K562 (cell line): Measurements from ENCODE around the gene LYZL6. TPM values are rescaled to one million over a fixed set of nuclear protein-coding genes. Genes with fewer than 3 reads are reported as not detected.

Experiments
- ATAC-seq: fragments of 200-7000 bp; cut with Tn5 transposase; 3 replicates; pipeline ENCODE4 v1.9.1; 2020; ENCODE audit warnings: moderate library complexity
- BruUV-seq: library from RNA; stranded (reverse); fragments of 400-500 nt; replicated peaks from 2 replicates; lab custom pipeline; 2021; lab: Mats Ljungman, UMichigan
- CTCF ChIA-PET: fragments of 300-600 bp; formaldehyde crosslinking; extraction: SDS; loops from one replicate; lab custom pipeline; 2021; ENCODE audit warnings: low intra/inter-chr PET ratio; lab: Yijun Ruan, JAX
- POLR2A ChIA-PET: fragments of 300-600, 350-650 bp; sonication (Branson Sonifier 250); formaldehyde crosslinking; extraction: SDS; loops from one replicate; lab custom pipeline; 2021; ENCODE audit warnings: antibody characterized with exemption, inconsistent platforms; lab: Yijun Ruan, JAX
- DNase-seq, 4 experiments: peaks; one replicate each; pipeline versions ENCODE4 v3.0.0 to v3.0.0-alpha.2; 2011 to 2018; ENCODE audit warnings: low spot score in 3 of 4, mixed read lengths in 3 of 4; ENCODE audit errors: extremely low read depth in 1 of 4
- FAIRE-seq: peaks from 2 replicates; lab custom pipeline; 2011; peaks lifted over from hg19 to GRCh38; lab: Jason Lieb, UNC
- H2AFZ ChIP-seq: 2 replicates; pipeline ENCODE4 v1.6.0; 2011; ENCODE audit warnings: low read depth, low read length, control low read depth, inconsistent platforms
- H3K27ac ChIP-seq: fragments of 200-600 bp; 3 replicates; pipeline ENCODE4 v1.8.0; 2011; ENCODE audit warnings: low read depth, mild to moderate bottlenecking, control low read depth, inconsistent platforms, low read length, moderate library complexity, mixed read lengths; ENCODE audit errors: extremely low read depth
- H3K27me3 ChIP-seq, 2 experiments: fragments of 300-600 bp in 1 of 2; 2 replicates in 1 of 2; 3 replicates in 1 of 2; pipeline versions ENCODE4 v1.6.0 to v1.8.0; 2011; ENCODE audit warnings: inconsistent platforms in 2 of 2, low read length in 2 of 2, mild to moderate bottlenecking in 1 of 2, mixed read lengths in 1 of 2, moderate library complexity in 1 of 2; ENCODE audit not compliant: control insufficient read depth in 2 of 2, insufficient read depth in 2 of 2
- H3K36me3 ChIP-seq: fragments of 300-600 bp; 3 replicates; pipeline ENCODE4 v1.8.0; 2011; ENCODE audit warnings: mild to moderate bottlenecking, low read length, inconsistent platforms; ENCODE audit not compliant: control insufficient read depth, insufficient read depth
- H3K4me1 ChIP-seq, 2 experiments: fragments of 200-600 bp in 1 of 2; replicated peaks in 1 of 2; 2 replicates in 1 of 2; 3 replicates in 1 of 2; pipeline versions ENCODE4 v1.5.1 to v1.8.0; 2011; ENCODE audit warnings: inconsistent platforms in 2 of 2, low read length in 2 of 2, mild to moderate bottlenecking in 1 of 2, mixed read lengths in 1 of 2, moderate library complexity in 1 of 2; ENCODE audit not compliant: control insufficient read depth in 2 of 2, insufficient read depth in 2 of 2
- H3K4me2 ChIP-seq: 2 replicates; pipeline ENCODE4 v1.6.1; 2011; ENCODE audit warnings: low read length, control low read depth, inconsistent platforms, mixed read lengths; ENCODE audit not compliant: insufficient read depth
- H3K4me3 ChIP-seq: fragments of 200-600 bp; sonication (generic), shearing (Covaris generic); 2 replicates; pipeline ENCODE4 v1.5.1; 2016; ENCODE audit warnings: control low read depth, inconsistent platforms
- H3K79me2 ChIP-seq: fragments of 200-600 bp; 3 replicates; pipeline ENCODE4 v1.8.0; 2011; ENCODE audit warnings: low read length, inconsistent platforms; ENCODE audit not compliant: control insufficient read depth, insufficient read depth
- H3K9ac ChIP-seq, 2 experiments: 2 replicates each; pipeline versions ENCODE4 v1.6.0 to v1.6.1; 2011; ENCODE audit warnings: low read depth in 2 of 2, low read length in 2 of 2, control low read depth in 1 of 2, inconsistent platforms in 1 of 2, mild to moderate bottlenecking in 1 of 2, mixed read lengths in 1 of 2; ENCODE audit not compliant: insufficient read depth in 1 of 2
- H3K9me1 ChIP-seq: one replicate; pipeline ENCODE4 v1.6.0; 2011; ENCODE audit warnings: inconsistent platforms, mild to moderate bottlenecking, low read length, moderate library complexity; ENCODE audit not compliant: control insufficient read depth, insufficient read depth
- H3K9me3 ChIP-seq: replicated peaks from 2 replicates; pipeline ENCODE4 v1.5.1; 2011; ENCODE audit warnings: low read depth, low read length, inconsistent platforms; ENCODE audit not compliant: control insufficient read depth, insufficient read depth
- H4K20me1 ChIP-seq: replicated peaks from 2 replicates; pipeline ENCODE4 v1.6.1; 2011; ENCODE audit warnings: low read length, inconsistent platforms, mixed read lengths; ENCODE audit not compliant: control insufficient read depth, insufficient read depth
- PRDM10 ChIP-seq: fragments of 450-650 bp; IDR thresholded peaks from 2 replicates; pipeline ENCODE4 v1.6.1; 2018; ENCODE audit not compliant: partially characterized antibody
- RAD51 ChIP-seq: fragments of 450-650 bp; IDR thresholded peaks from 2 replicates; pipeline ENCODE4 v1.7.1; 2016; ENCODE audit warnings: low read depth, mild to moderate bottlenecking, borderline replicate concordance
- SIRT6 ChIP-seq: IDR thresholded peaks from one replicate; pipeline ENCODE4 v1.6.1; 2012; ENCODE audit warnings: low read depth, mild to moderate bottlenecking, control low read depth, inconsistent platforms, low read length, moderate library complexity
- WGBS: fragments of 100-300 bp; shearing (Covaris generic); methylation state at CpG from one replicate; pipeline ENCODE4 v1.1.6; 2016; ENCODE audit warnings: low coverage, mixed read lengths; ENCODE audit not compliant: insufficient coverage; ENCODE audit errors: missing lambda C conversion rate; 5-methylcytosine and 5-hydroxymethylcytosine counted together
- in situ Hi-C: fragments of 300-500 bp; cut with MboI; formaldehyde crosslinking; loops from 4 replicates; pipeline ENCODE4 v1.15.0; 2018; ENCODE audit warnings: inconsistent platforms, mixed read lengths
- intact Hi-C: fragments of 100-400 bp; cut with micrococcal nuclease; formaldehyde crosslinking; loops from 2 replicates; pipeline ENCODE4 v1.14.2; 2022
- polyA plus RNA-seq, 8 experiments: library from polyadenylated mRNA; depleted of rRNA in 4 of 8; stranded (reverse) in 5 of 8; unstranded in 3 of 8; fragments of >200 nt; fragmentation: Nextera tagmentation in 2 of 8; fragmentation: Illumina TruSeq in 1 of 8; extraction: Ambion mirVana in 2 of 8; extraction: Trizol in 1 of 8; gene quantifications; 2 replicates each; pipeline versions ENCODE4 v1.2.1 to v1.2.3, GENCODE V29; 2011 to 2014; ENCODE audit warnings: inconsistent platforms in 1 of 8, missing spikeins in 1 of 8
- total RNA-seq, 7 experiments: library from RNA; depleted of rRNA in 6 of 7; stranded (reverse); fragments of >200 nt in 6 of 7; fragmentation: Illumina TruSeq in 2 of 7; extraction: Trizol in 2 of 7; gene quantifications; 2 replicates each; pipeline versions ENCODE4 v1.2.1 to v1.2.3, GENCODE V29; 2011 to 2021; ENCODE audit warnings: low replicate concordance in 1 of 7

The LYZL6 gene
- total and polyA plus RNA-seq, 9 of the 15 experiments (the other 6 are each of a cell fraction or from before 2014, with no cell fraction given): not detected

GRCh38 chr17:35912942-35913341 is 30.6 kb downstream of the LYZL6 start:
- H3K9me1 ChIP-seq: no peaks in the 10 kb centered on the region
- DNase-seq: no peak
- H3K27me3 ChIP-seq: no peaks in the 10 kb centered on the region
- peak overlapping the region; percentile 56 for H3K27ac ChIP-seq
- BruUV-seq: no TSS peak
- no peaks in the 10 kb centered on the region for H3K79me2 ChIP-seq
- ChIA-PET CTCF (no interaction called here), POLR2A (interaction anchor here (0.7 to 2.0 kb wide), 2 partner anchors 18 to 37 kb away, joined by 3 to 8 read pairs; partner anchors contain the start of gene RDM1)
- in situ Hi-C loops: no loop called here
- WGBS: 73% methylated on average over 2 of the region's 2 CpGs
- no peak overlapping the region for H3K9ac ChIP-seq
- no peak overlapping the region for H3K4me3 ChIP-seq
- H3K4me2 ChIP-seq: peak overlapping the region; percentile 43; the same call in 1 of the 2 replicates
- peak; percentile 68 for TF ChIP-seq PRDM10
- no peak for TF ChIP-seq SIRT6
- TF ChIP-seq RAD51: no peak
- H3K36me3 ChIP-seq: no peaks in the 10 kb centered on the region
- no peak for FAIRE-seq
- intact Hi-C loops: loop anchor here (2.0 kb wide), 1 partner anchor 30 kb away; the partner anchor contains the start of gene LYZL6
- H3K4me1 ChIP-seq: peaks cover 27 to 59% of the 10 kb centered on the region in 2 experiments
- no peak for ATAC-seq
- H4K20me1 ChIP-seq: no peaks in the 10 kb centered on the region
- H3K9me3 ChIP-seq: no peaks in the 10 kb centered on the region
- peak overlapping the region; percentile 69 for H2AFZ ChIP-seq
